Endodermal cell (in vitro differentiated cells): ENCODE data around the gene KIN. TPM values are rescaled to one million over a fixed set of nuclear protein-coding genes. Genes with fewer than 3 reads are reported as not detected.

Experiments
- DNase-seq: peaks from one replicate; pipeline ENCODE4 v3.0.0-alpha.2; 2017
- H3K27ac ChIP-seq: 2 replicates; pipeline ENCODE4 v1.5.1; 2013; ENCODE audit warnings: mild to moderate bottlenecking, low read depth, low read length, moderate library complexity
- H3K27me3 ChIP-seq: 2 replicates; pipeline ENCODE4 v1.6.1; 2013; ENCODE audit warnings: mild to moderate bottlenecking, low read length, moderate library complexity; ENCODE audit not compliant: insufficient read depth, control insufficient read depth, poor library complexity, severe bottlenecking
- H3K36me3 ChIP-seq: 2 replicates; pipeline ENCODE4 v1.7.0; 2013; ENCODE audit warnings: mild to moderate bottlenecking, low read length, moderate library complexity; ENCODE audit not compliant: control insufficient read depth, insufficient read depth
- H3K4me1 ChIP-seq: one replicate; pipeline ENCODE4 v1.7.0; 2013; ENCODE audit warnings: low read length; ENCODE audit not compliant: control insufficient read depth, insufficient read depth
- H3K4me3 ChIP-seq: 2 replicates; pipeline ENCODE4 v1.5.1; 2013; ENCODE audit warnings: mild to moderate bottlenecking, low read length, moderate library complexity
- H3K9ac ChIP-seq: 2 replicates; pipeline ENCODE4 v1.6.1; 2013; ENCODE audit warnings: mild to moderate bottlenecking, low read length, moderate library complexity; ENCODE audit not compliant: poor library complexity, severe bottlenecking; ENCODE audit errors: extremely low read depth
- H3K9me3 ChIP-seq: 2 replicates; pipeline ENCODE4 v1.6.1; 2013; ENCODE audit warnings: mild to moderate bottlenecking, low read length, moderate library complexity; ENCODE audit not compliant: control insufficient read depth
- H3K27ac Mint-ChIP-seq: 2 replicates; pipeline ENCODE4 v1.8.0; 2020; ENCODE audit warnings: mixed read lengths
- H3K27me3 Mint-ChIP-seq: 2 replicates; pipeline ENCODE4 v1.8.0; 2021; ENCODE audit warnings: mild to moderate bottlenecking, mixed read lengths; ENCODE audit not compliant: insufficient read depth
- H3K36me3 Mint-ChIP-seq: 2 replicates; pipeline ENCODE4 v1.8.0; 2020; ENCODE audit warnings: low read depth, mixed read lengths
- H3K4me1 Mint-ChIP-seq: 2 replicates; pipeline ENCODE4 v1.8.0; 2020; ENCODE audit warnings: mixed read lengths
- H3K4me3 Mint-ChIP-seq: 2 replicates; pipeline ENCODE4 v1.8.0; 2020; ENCODE audit warnings: mild to moderate bottlenecking, moderate library complexity, mixed read lengths
- H3K9me3 Mint-ChIP-seq: 2 replicates; pipeline ENCODE4 v1.8.0; 2020; ENCODE audit warnings: mild to moderate bottlenecking, mixed read lengths
- WGBS, 2 experiments: methylation state at CpG; one replicate each; pipeline versions ENCODE4 v1.1.5 to v1.1.7; 2013; ENCODE audit warnings: missing lambda C conversion rate in 2 of 2, mixed read lengths in 1 of 2; ENCODE audit not compliant: insufficient coverage in 1 of 2, insufficient read length in 1 of 2; 5-methylcytosine and 5-hydroxymethylcytosine counted together
- total RNA-seq, 2 donors: library from RNA; stranded (reverse); fragmentation: NEBNext Ultra II Directional in 1 of 2; extraction: Animal tissue kit (Norgen Biotek cat#: 25700) in 1 of 2; gene quantifications; 2 replicates in 1 of 2; 3 replicates in 1 of 2; pipeline ENCODE4 v1.2.1, GENCODE V29; 2021
- TF ChIP-seq, protein P1 (sequence below): fragments of 200-600 bp; sonication (generic); conservative IDR thresholded peaks from 2 replicates; pipeline ENCODE4 v1.5.0; 2021; ENCODE audit warnings: antibody characterized with exemption, mild to moderate bottlenecking

Gene KIN
- total RNA-seq, 2 donors from 2014 or later = 17.9 TPM

DNA sequence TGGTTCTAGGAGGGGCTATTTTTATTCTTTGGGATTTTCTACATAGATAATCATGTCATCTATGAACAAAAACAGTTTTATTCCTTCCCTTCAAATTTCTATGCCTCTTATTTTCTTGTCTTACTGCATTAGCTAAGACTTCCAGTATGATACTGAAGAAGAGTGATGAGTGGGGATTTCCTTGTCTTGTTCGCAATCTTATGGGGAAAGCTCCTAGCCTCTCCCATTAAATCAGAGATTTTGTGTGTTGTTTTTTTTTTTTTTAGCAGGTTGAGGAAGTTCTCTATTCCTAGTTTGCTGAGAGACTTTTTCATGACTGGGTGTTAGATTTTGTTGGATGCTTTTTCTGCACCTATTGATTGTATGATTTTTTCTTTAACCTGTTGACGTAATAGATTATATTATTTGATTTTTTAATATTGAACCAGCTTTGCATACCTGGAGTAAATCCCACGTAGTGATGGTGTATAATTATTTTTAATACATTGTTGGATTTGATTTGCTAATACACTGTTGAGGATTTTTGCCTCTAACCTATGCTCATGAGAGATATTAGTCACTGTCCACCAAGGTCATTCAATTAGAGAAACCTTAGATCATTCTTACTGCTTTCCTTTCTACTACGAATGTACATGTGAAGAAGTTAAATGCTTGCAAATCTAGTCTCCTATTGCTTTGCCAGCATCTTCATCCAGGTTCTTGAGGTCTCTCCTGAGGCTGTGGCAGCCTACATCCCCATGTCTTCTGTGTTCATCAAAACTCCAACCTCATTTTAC lies 6.6 kb upstream of the KIN start:
- DNase-seq = no peak
- no peaks in the 10 kb centered on the region for H3K27me3 Mint-ChIP-seq
- H3K9me3 Mint-ChIP-seq = no peaks in the 10 kb centered on the region
- H3K27me3 ChIP-seq = no peaks in the 10 kb centered on the region
- H3K27ac Mint-ChIP-seq = peak overlapping the region; percentile 59
- no peaks in the 10 kb centered on the region for H3K9me3 ChIP-seq
- no peak overlapping the region for H3K27ac ChIP-seq
- 94 to 100% methylated on average over 3 to 4 of the region's 4 CpGs for WGBS, 2 experiments
- peaks cover 4% of the 10 kb centered on the region for H3K4me1 ChIP-seq
- H3K4me3 ChIP-seq = no peak overlapping the region
- no peak overlapping the region for H3K9ac ChIP-seq
- peaks cover 52% of the 10 kb centered on the region for H3K36me3 Mint-ChIP-seq
- TF ChIP-seq, protein P1, sequence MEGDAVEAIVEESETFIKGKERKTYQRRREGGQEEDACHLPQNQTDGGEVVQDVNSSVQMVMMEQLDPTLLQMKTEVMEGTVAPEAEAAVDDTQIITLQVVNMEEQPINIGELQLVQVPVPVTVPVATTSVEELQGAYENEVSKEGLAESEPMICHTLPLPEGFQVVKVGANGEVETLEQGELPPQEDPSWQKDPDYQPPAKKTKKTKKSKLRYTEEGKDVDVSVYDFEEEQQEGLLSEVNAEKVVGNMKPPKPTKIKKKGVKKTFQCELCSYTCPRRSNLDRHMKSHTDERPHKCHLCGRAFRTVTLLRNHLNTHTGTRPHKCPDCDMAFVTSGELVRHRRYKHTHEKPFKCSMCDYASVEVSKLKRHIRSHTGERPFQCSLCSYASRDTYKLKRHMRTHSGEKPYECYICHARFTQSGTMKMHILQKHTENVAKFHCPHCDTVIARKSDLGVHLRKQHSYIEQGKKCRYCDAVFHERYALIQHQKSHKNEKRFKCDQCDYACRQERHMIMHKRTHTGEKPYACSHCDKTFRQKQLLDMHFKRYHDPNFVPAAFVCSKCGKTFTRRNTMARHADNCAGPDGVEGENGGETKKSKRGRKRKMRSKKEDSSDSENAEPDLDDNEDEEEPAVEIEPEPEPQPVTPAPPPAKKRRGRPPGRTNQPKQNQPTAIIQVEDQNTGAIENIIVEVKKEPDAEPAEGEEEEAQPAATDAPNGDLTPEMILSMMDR = no peak
- peaks cover 50% of the 10 kb centered on the region for H3K36me3 ChIP-seq
- H3K4me3 Mint-ChIP-seq = no peak overlapping the region
- H3K4me1 Mint-ChIP-seq = peaks cover 26% of the 10 kb centered on the region

DNA sequence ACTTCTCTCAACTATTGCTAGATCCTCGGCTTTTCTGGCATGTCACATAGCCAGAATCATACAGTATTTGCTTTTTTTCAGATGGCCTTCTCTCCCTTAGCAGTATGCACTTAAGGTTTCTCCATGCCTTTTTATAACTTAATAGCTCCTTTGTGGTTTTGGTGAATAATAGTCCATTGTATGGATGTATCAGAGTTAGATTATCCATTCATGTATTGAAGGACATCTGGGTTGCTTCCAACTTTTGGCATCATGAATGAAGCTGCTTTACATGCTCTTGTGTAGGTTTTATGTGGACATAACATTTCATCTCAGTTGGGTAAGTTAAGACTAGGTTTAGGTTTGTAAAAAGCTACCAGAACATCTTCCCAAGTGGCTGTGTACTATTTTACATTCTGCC lies 4.7 kb upstream of the KIN start:
- Mint-ChIP-seq H3K27me3 (no peaks in the 10 kb centered on the region), H3K27ac (no peak overlapping the region), H3K36me3 (peaks cover 37% of the 10 kb centered on the region), H3K9me3 (no peaks in the 10 kb centered on the region), H3K4me1 (peaks cover 34% of the 10 kb centered on the region), H3K4me3 (no peak overlapping the region)
- Histone ChIP-seq H3K27me3 (no peaks in the 10 kb centered on the region), H3K36me3 (peaks cover 33% of the 10 kb centered on the region), H3K9me3 (no peaks in the 10 kb centered on the region), H3K4me3 (no peak overlapping the region), H3K27ac (no peak overlapping the region), H3K4me1 (peaks cover 6% of the 10 kb centered on the region), H3K9ac (no peak overlapping the region)
- 95% methylated on average over 1 of the region's 1 CpG; no CpG with 5 or more reads in 1 of the 2 experiments for WGBS, 2 experiments
- no peak for DNase-seq
- TF ChIP-seq, protein P1 = no peak

DNA sequence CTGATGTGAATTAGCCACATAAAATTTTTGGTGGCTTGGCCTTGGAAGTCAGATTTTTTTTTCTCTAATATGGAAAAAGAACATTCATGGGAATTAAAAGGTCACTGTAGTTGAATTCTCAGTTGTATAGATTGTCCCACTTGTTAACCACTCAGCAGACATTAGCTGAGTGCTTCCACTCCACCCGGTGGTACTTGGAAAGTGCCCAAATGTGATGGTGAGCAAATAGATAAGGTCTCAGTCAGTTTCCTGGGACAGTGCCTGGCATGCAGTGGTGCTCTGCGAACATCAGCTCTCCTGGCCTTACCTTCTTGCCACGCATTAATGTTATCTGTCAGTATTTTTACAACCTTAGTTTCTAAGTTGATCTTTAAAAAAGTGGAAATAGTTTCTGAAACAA lies 1.6 kb upstream of the KIN start:
- no peak overlapping the region for H3K27ac Mint-ChIP-seq
- WGBS, 2 experiments = 33 to 75% methylated on average over 1 to 3 of the region's 3 CpGs

More for the DNA sequence above, 1.6 kb upstream of the KIN start:
- no peaks in the 10 kb centered on the region for H3K27me3 ChIP-seq
- Mint-ChIP-seq H3K36me3 (peaks cover 26% of the 10 kb centered on the region), H3K4me3 (no peak overlapping the region), H3K9me3 (no peaks in the 10 kb centered on the region), H3K27me3 (no peaks in the 10 kb centered on the region), H3K4me1 (peaks cover 25% of the 10 kb centered on the region)
- H3K9ac ChIP-seq = peak overlapping the region; percentile 81
- peak overlapping the region; percentile 96 for H3K4me3 ChIP-seq
- TF ChIP-seq, protein P1 = no peak
- no peak for DNase-seq
- no peaks in the 10 kb centered on the region for H3K9me3 ChIP-seq
- peaks cover 20% of the 10 kb centered on the region for H3K36me3 ChIP-seq
- H3K27ac ChIP-seq = no peak overlapping the region
- H3K4me1 ChIP-seq = peaks cover 3% of the 10 kb centered on the region
